ENCODE data around the gene ZBTB42.

DNA sequence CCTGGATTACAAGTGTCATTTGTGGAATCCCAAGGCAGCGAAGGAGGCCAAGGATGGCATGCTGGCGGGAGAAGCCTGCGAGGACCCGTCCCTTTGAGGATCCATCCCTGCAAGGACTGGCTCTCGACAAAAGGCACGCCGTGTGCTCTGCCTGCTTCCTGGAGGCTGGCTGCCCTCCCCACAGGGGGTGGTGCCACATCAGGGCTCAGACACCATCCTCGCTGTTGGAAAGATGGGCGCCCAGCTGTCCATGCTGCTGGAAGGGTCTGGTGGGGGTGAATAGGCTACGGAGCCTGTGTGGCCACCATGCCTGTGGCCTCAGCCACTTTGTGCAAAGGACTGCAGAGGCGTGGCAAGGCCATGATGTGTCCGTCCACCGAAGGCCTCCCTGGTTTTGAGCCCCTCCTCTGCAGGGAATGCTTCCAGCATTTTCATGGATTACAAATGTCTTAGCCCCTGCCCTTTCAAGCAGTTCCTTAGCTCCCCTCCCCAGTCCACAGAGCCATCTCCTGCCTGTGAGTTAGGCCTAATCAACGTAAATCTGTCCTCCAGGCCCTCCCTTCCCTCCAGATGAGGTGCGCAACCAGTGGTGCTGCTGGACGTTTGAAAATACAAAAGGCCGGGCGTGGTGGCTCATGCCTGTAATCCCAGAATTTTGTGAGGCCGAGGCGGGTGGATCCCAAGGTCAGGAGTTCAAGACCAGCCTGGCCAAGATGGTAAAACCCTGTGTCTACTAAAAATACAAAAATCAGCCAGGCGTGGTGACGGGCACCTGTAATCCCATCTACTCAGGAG, 22.1 kb downstream of the ZBTB42 start:
- no peak for TF ChIP-seq CTCF (IDR thresholded peaks at IDR 0.05 in 4 of 5, conservative IDR thresholded peaks at IDR 0.05 in 1 of 5)
- no peak for TF ChIP-seq POLR2A (IDR thresholded peaks at IDR 0.05)
